Mesenteric fat pad (tissue), 1 donor: ENCODE measurements around the gene IQCF5. TPM values are rescaled to one million over a fixed set of nuclear protein-coding genes. Genes with fewer than 3 reads are reported as not detected.
"Not testable (repeated sequence)": the region's sequence is repeated elsewhere in the genome, so short reads cannot be mapped to it uniquely, and the experiment has no call there.

Experiments used
- DNase-seq: peaks from one replicate; pipeline ENCODE4 v3.0.0-alpha.2; 2020; ENCODE audit warnings: low spot score
- total RNA-seq: library from RNA; stranded (reverse); fragmentation: NEBNext Ultra II Directional; extraction: Animal tissue kit (Norgen Biotek cat#: 25700); gene quantifications from one replicate; pipeline ENCODE4 v1.2.1, GENCODE V29; 2021
- donor health status: DM: yes; HTN: yes; CAD: no.

IQCF5 gene
- total RNA-seq, 1 donor from 2014 or later: not detected

DNA sequence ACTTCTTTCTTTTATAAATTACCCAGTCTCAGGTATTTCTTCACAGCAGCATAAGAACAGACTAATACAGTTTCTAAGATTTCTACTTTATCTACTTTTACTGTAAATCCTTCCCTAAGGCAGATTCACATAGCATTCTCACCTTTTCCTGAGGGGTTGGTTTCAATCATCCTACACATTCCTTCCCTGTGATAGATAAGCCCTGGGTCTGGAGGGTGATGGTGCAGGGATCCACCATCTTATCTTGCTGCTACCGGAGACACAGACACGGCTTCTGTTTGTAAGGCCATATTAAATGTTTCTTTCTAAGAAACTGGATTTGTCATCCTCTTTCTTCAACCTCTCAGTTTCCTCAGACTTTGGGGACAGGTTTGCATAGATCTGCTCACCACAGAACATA lies 6.1 kb downstream of the IQCF5 start:
- no peak for DNase-seq

GRCh38 chr3:51868896-51869295 lies 6.5 kb downstream of the IQCF5 start:
- not testable (repeated sequence) for DNase-seq

GRCh38 chr3:51862886-51863285 lies 12.5 kb downstream of the IQCF5 start:
- DNase-seq: no peak

DNA sequence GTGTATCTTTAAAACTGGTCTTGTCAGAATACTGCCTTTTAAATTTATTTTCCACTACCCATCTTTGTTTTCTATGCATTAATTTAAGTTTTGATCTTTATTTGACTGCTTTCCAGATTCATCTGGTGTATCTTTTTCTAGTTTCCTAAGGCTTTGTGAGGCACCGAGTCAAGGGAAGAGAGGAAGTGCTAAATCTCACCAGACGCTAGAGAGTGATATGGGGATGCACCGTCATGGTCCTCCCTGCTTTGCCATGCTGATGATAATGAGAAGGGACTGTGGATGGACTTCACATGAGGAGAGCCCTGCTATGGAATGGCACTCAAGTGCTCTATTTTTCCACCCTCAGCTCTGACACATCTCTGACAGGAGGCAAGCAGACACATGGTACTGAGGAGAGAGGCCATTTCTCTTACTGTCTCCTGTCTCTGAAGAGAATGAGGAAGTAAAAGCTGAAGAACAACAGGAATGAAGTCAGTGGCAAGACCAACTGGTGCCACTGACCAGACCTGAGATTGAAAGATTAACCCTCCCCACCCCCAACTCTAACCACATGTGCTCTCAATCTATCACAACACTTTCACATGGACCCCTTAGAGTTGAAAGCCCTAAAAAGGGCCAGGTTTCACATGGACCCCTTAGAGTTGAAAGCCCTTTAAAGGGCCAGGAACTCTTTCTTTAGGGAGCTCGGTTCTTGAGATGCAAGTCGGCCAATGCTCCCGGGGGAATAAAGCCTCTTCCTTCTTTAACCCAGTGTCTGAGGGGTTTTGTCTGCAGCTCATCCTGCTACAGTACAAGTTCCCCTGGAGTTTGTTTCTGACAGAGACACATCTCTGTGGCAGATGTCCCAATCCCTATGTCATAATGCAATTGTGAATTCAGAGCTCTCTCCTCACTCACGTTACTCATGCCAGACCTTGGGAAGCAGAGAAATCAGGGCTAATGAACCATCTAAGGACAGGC lies 14.4 kb downstream of the IQCF5 start, which contains the start of gene IQCF2:
TSS of gene IQCF2 (plus strand) at position 913 of the 963 bp plus-strand sequence. CDS start 52 bp downstream, outside the sequence.
- DNase-seq: no peak

- DNase-seq: not testable (repeated sequence)
These were observed 20.0 kb downstream of the IQCF5 start for GRCh38 chr3:51855411-51855810.

DNA sequence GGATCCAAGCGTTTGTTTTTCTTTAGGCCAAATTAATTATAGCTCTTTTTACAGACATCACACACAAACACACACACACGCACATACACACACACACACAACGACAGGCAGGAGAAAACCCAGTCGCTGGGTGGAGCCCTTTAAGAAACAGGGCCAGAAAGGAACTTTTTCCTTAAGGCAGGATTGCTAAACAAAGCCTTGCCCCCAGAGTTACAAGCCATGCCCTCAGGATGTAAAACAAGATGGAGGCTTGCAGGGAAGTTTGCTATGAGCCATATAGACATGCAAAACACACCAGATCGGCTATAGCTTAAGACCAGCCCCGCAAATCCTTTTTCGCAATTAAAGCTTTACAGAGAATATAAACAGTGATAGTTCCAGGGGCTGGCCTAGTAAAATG lies 30.3 kb downstream of the IQCF5 start:
- DNase-seq: no peak

GRCh38 chr3:51836606-51837005 lies 38.8 kb downstream of the IQCF5 start:
- no peak for DNase-seq

- no peak for DNase-seq
These were observed 44.5 kb downstream of the IQCF5 start for GRCh38 chr3:51830836-51831385.

GRCh38 chr3:51830345-51830744 lies 45.1 kb downstream of the IQCF5 start:
- no peak for DNase-seq

DNA sequence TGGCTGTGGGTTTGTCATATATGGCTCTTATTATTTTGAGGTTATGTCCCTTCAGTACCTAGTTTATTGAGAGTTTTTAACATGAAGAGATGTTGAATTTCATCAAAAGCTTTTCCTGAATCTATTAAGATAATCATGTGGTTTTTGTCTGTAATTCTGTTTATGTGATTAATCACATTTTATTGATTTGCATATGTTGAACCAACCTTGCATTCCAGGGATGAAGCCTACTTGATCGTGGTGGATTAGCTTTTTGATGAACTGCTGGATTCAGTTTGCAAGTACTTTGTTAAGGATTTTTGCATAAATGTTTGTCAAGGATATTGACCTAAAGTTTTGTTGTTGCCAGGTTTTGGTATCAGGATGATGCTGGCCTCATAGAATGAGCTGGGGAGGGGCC lies 47.1 kb downstream of the IQCF5 start:
- DNase-seq: no peak

Other genes with a start within 250 kb of the IQCF5 start
- 35.4 TPM for gene TEX264, start 204.3 kb downstream of the IQCF5 start, total RNA-seq
- 0.22 TPM for gene GRM2, start 168.5 kb downstream of the IQCF5 start, total RNA-seq
- gene IQCF6, start 96.4 kb downstream of the IQCF5 start, total RNA-seq: not detected
- gene IQCF2, start 14.0 kb downstream of the IQCF5 start, total RNA-seq: not detected
- gene IQCF1, start 27.8 kb upstream of the IQCF5 start, total RNA-seq: not detected
- gene RRP9, start 66.3 kb upstream of the IQCF5 start, total RNA-seq: 29.0 TPM
- 19.7 TPM for gene PARP3, start 66.8 kb upstream of the IQCF5 start, total RNA-seq
- not detected for gene GPR62, start 79.8 kb upstream of the IQCF5 start, total RNA-seq
- 27.4 TPM for gene PCBP4, start 91.9 kb upstream of the IQCF5 start, total RNA-seq
- 59.5 TPM for gene ABHD14B, start 98.4 kb upstream of the IQCF5 start, total RNA-seq
- 17.7 TPM for gene ABHD14A, start 99.5 kb upstream of the IQCF5 start, total RNA-seq
- gene ACY1, start 107.9 kb upstream of the IQCF5 start, total RNA-seq: 35.1 TPM
- 948 TPM for gene RPL29, start 120.3 kb upstream of the IQCF5 start, total RNA-seq
- gene DUSP7, start 181.0 kb upstream of the IQCF5 start, total RNA-seq: 17.2 TPM